IMR-90 (cell line): ENCODE results near the gene ACRBP. TPM values are rescaled to one million over a fixed set of nuclear protein-coding genes. Genes with fewer than 3 reads are reported as not detected.

Experiments
- ATAC-seq: fragments of 200-7000 bp; cut with Tn5 transposase; 2 replicates; pipeline ENCODE4 v1.9.1; 2020; ENCODE audit warnings: low read depth, mild to moderate bottlenecking, moderate library complexity
- BruUV-seq: library from RNA; stranded (reverse); fragments of 400-500 nt; replicated peaks from 2 replicates; lab custom pipeline; 2021; lab: Mats Ljungman, UMichigan
- CTCF ChIA-PET: fragments of 300-600 bp; formaldehyde crosslinking; extraction: SDS; loops from one replicate; lab custom pipeline; 2021; ENCODE audit warnings: antibody characterized with exemption; lab: Yijun Ruan, JAX
- POLR2A ChIA-PET: fragments of 300-600 bp; sonication (Branson Sonifier 250); formaldehyde crosslinking; loops from one replicate; lab custom pipeline; 2022; ENCODE audit warnings: antibody characterized with exemption; ENCODE audit not compliant: unreplicated experiment; lab: Charles Lee
- DNase-seq: peaks from one replicate; pipeline ENCODE4 v3.0.0; 2013
- H2AFZ ChIP-seq: replicated peaks from 2 replicates; pipeline ENCODE3; 2013; ENCODE audit warnings: low read length, mild to moderate bottlenecking; ENCODE audit not compliant: poor library complexity
- H2AK5ac ChIP-seq: 2 replicates; pipeline ENCODE4 v1.6.1; 2013; ENCODE audit warnings: low read depth, low read length, inconsistent platforms
- H2AK9ac ChIP-seq: replicated peaks from 2 replicates; pipeline ENCODE3; 2013; ENCODE audit warnings: mild to moderate bottlenecking, low read depth, low read length, moderate library complexity; ENCODE audit not compliant: poor library complexity
- H2BK120ac ChIP-seq: 2 replicates; pipeline ENCODE4 v1.6.1; 2013; ENCODE audit warnings: low read depth, low read length, inconsistent platforms
- H2BK15ac ChIP-seq: 3 replicates; pipeline ENCODE4 v1.6.1; 2013; ENCODE audit warnings: low read depth, low read length, inconsistent platforms
- H2BK20ac ChIP-seq: 2 replicates; pipeline ENCODE4 v1.6.1; 2013; ENCODE audit warnings: low read depth, mild to moderate bottlenecking, inconsistent platforms, low read length, moderate library complexity
- H2BK5ac ChIP-seq: 2 replicates; pipeline ENCODE4 v1.6.1; 2013; ENCODE audit warnings: mild to moderate bottlenecking, low read depth, low read length, inconsistent platforms; ENCODE audit not compliant: poor library complexity, severe bottlenecking
- H3K14ac ChIP-seq: replicated peaks from 2 replicates; pipeline ENCODE4 v1.6.1; 2013; ENCODE audit warnings: low read depth, low read length, inconsistent platforms
- H3K18ac ChIP-seq: 2 replicates; pipeline ENCODE4 v1.6.1; 2013; ENCODE audit warnings: low read depth, low read length, control low read depth
- H3K23ac ChIP-seq: 2 replicates; pipeline ENCODE4 v1.6.1; 2013; ENCODE audit warnings: low read depth, low read length, inconsistent platforms
- H3K27ac ChIP-seq: 2 replicates; pipeline ENCODE4 v1.5.1; 2013; ENCODE audit warnings: mild to moderate bottlenecking, control low read depth, low read length; ENCODE audit not compliant: insufficient read depth
- H3K27me3 ChIP-seq: 2 replicates; pipeline ENCODE4 v1.6.1; 2013; ENCODE audit warnings: low read length; ENCODE audit not compliant: control insufficient read depth, insufficient read depth
- H3K36me3 ChIP-seq: 2 replicates; pipeline ENCODE4 v1.6.1; 2013; ENCODE audit warnings: low read length, mixed read lengths; ENCODE audit not compliant: control insufficient read depth, insufficient read depth
- H3K4ac ChIP-seq: 2 replicates; pipeline ENCODE4 v1.6.1; 2013; ENCODE audit warnings: low read depth, low read length, inconsistent platforms
- H3K4me1 ChIP-seq: 2 replicates; pipeline ENCODE4 v1.6.1; 2013; ENCODE audit warnings: low read length, mixed read lengths; ENCODE audit not compliant: control insufficient read depth, insufficient read depth
- H3K4me2 ChIP-seq: 2 replicates; pipeline ENCODE4 v1.6.1; 2013; ENCODE audit warnings: low read depth, mild to moderate bottlenecking, control low read depth, low read length, moderate library complexity
- H3K4me3 ChIP-seq: 2 replicates; pipeline ENCODE4 v1.5.1; 2013; ENCODE audit warnings: low read depth, mild to moderate bottlenecking, control low read depth, low read length, moderate library complexity; ENCODE audit not compliant: insufficient read depth
- H3K56ac ChIP-seq: 2 replicates; pipeline ENCODE4 v1.6.1; 2013; ENCODE audit warnings: low read length, inconsistent platforms; ENCODE audit not compliant: insufficient read depth; ENCODE audit errors: extremely low read depth
- H3K79me1 ChIP-seq, 2 experiments: 2 replicates each; pipeline ENCODE4 v1.6.1; 2013; ENCODE audit warnings: low read length in 2 of 2, inconsistent platforms in 1 of 2, low read depth in 1 of 2
- H3K9ac ChIP-seq: 2 replicates; pipeline ENCODE4 v1.6.1; 2013; ENCODE audit warnings: low read depth, low read length, control low read depth
- H3K9me1 ChIP-seq: 2 replicates; pipeline ENCODE4 v1.6.1; 2013; ENCODE audit warnings: low read length, inconsistent platforms; ENCODE audit not compliant: insufficient read depth
- H3K9me3 ChIP-seq: 2 replicates; pipeline ENCODE4 v1.6.1; 2013; ENCODE audit warnings: low read length; ENCODE audit not compliant: control insufficient read depth, insufficient read depth
- H4K20me1 ChIP-seq: 2 replicates; pipeline ENCODE4 v1.6.1; 2013; ENCODE audit warnings: low read length, inconsistent platforms; ENCODE audit not compliant: insufficient read depth
- H4K5ac ChIP-seq: 2 replicates; pipeline ENCODE4 v1.6.1; 2013; ENCODE audit warnings: mild to moderate bottlenecking, low read depth, low read length, control low read depth
- H4K8ac ChIP-seq, 2 experiments: 2 replicates each; pipeline ENCODE4 v1.6.1; 2013; ENCODE audit warnings: low read depth in 2 of 2, low read length in 2 of 2, control low read depth in 1 of 2, inconsistent platforms in 1 of 2
- H4K91ac ChIP-seq: 2 replicates; pipeline ENCODE4 v1.6.1; 2013; ENCODE audit warnings: low read depth, low read length, inconsistent platforms; ENCODE audit not compliant: insufficient read depth
- FOS ChIP-seq: fragments of 150-350 bp; IDR thresholded peaks from 2 replicates; pipeline ENCODE4 v1.6.1; 2016; ENCODE audit warnings: low read depth, low read length
- WGBS, 2 experiments: methylation state at CpG; one replicate each; pipeline versions ENCODE4 v1.1.5 to v1.1.7; 2013; ENCODE audit warnings: missing lambda C conversion rate in 2 of 2; ENCODE audit not compliant: insufficient read length in 1 of 2; ENCODE audit errors: extremely low coverage in 2 of 2; 5-methylcytosine and 5-hydroxymethylcytosine counted together
- dilution Hi-C: fragments of 300-500 bp; cut with HindIII; formaldehyde crosslinking; loops from one replicate; pipeline ENCODE4 v1.14.3; 2018; ENCODE audit warnings: low sequenced_read_pairs; ENCODE audit not compliant: unreplicated experiment
- in situ Hi-C: fragments of 300-500 bp; cut with MboI; formaldehyde crosslinking; loops from 3 replicates; pipeline ENCODE4 v1.14.3; 2019; ENCODE audit warnings: low sequenced_read_pairs, inconsistent platforms, mixed read lengths
- intact Hi-C: fragments of 100-400 bp; cut with micrococcal nuclease; formaldehyde crosslinking; loops from 2 replicates; pipeline ENCODE4 v1.10.0; 2022
- polyA plus RNA-seq, 3 experiments: library from polyadenylated mRNA; depleted of rRNA; stranded (reverse); fragments of >200 nt; gene quantifications; 2 replicates each; pipeline ENCODE4 v1.2.3, GENCODE V29; 2012; ENCODE audit warnings: low replicate concordance in 1 of 3
- total RNA-seq: library from RNA; depleted of rRNA; stranded (reverse); fragments of >200 nt; gene quantifications from 2 replicates; pipeline ENCODE4 v1.2.3, GENCODE V29; 2012
- TF ChIP-seq, protein P1 (sequence below): conservative IDR thresholded peaks from 2 replicates; pipeline ENCODE4 v1.5.1; 2012; ENCODE audit warnings: mild to moderate bottlenecking, low read depth, low read length, improper control_type of control experiment

Gene ACRBP
- total and polyA plus RNA-seq, 2 of the 4 experiments (the other 2 are of a cell fraction): 0.38 TPM; not detected in 1

DNA sequence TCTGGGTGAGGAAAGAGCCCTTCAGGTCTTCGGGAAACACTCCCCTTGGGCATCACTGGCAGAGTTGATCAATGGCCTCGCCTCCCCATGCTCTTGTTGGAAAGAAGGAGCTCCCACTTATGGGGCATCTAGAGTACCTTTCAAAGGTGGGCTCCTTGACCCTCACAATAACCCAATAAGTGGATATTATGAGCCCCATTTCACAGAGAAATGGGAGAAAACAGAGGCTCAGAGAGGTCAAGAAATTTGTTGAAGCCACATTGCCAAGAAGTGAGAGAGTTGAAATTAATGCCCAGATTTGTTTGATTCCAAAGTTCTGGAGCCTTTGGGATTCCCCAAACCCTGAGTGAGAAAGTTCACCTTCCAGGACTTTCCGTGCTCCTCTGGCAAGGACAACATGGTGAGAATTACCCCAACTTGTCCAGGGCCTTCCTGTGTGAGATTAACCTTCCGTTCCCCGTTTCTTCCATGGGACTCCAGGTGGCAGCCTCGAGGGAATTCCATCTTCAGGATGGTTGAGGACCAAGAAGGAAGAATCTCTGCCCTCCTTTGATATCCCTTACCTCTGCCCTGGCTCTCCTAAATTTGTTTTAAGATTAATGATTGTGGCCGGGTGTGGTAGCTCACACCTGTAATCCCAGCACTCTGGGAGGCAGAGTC lies 32.6 kb downstream of the ACRBP start:
- peak overlapping the region; percentile 72; the same call in 1 of the 2 replicates for H2AK5ac ChIP-seq
- DNase-seq (no peak), ATAC-seq (no peak)
- TF ChIP-seq, protein P1, sequence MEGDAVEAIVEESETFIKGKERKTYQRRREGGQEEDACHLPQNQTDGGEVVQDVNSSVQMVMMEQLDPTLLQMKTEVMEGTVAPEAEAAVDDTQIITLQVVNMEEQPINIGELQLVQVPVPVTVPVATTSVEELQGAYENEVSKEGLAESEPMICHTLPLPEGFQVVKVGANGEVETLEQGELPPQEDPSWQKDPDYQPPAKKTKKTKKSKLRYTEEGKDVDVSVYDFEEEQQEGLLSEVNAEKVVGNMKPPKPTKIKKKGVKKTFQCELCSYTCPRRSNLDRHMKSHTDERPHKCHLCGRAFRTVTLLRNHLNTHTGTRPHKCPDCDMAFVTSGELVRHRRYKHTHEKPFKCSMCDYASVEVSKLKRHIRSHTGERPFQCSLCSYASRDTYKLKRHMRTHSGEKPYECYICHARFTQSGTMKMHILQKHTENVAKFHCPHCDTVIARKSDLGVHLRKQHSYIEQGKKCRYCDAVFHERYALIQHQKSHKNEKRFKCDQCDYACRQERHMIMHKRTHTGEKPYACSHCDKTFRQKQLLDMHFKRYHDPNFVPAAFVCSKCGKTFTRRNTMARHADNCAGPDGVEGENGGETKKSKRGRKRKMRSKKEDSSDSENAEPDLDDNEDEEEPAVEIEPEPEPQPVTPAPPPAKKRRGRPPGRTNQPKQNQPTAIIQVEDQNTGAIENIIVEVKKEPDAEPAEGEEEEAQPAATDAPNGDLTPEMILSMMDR: peak; percentile 10; the same call in 1 of the 2 replicates
- TF ChIP-seq FOS: no peak
- peaks cover 0 to 7% of the 10 kb centered on the region in 2 experiments; a peak in 1 of 4 replicates for H3K79me1 ChIP-seq
- H3K14ac ChIP-seq: peak overlapping the region; percentile 92
- H2AFZ ChIP-seq: peak overlapping the region; percentile 94
- peak overlapping the region; percentile 96 for H4K5ac ChIP-seq
- peak overlapping the region; percentile 37 for H3K9ac ChIP-seq
- H3K4ac ChIP-seq: peak overlapping the region; percentile 95
- H2BK120ac ChIP-seq: peak overlapping the region; percentile 91
- H3K4me2 ChIP-seq: peak overlapping the region; percentile 44
- WGBS, 2 experiments: no CpG with 5 or more reads among the region's 7 CpGs
- H4K8ac ChIP-seq: peak overlapping the region; percentile 90 to 96
- peak overlapping the region; percentile 33; the same call in 1 of the 2 replicates for H3K56ac ChIP-seq
- ChIA-PET CTCF (interaction anchor here (1.0 kb wide), 1 partner anchor 16 kb away, joined by 4 read pairs; no protein-coding TSS in a partner anchor), POLR2A (interaction anchor here (1.1 kb wide), 1 partner anchor 75 kb away, joined by 8 read pairs; no protein-coding TSS in a partner anchor)
- peak overlapping the region; percentile 93 for H4K91ac ChIP-seq
- H2BK20ac ChIP-seq: peak overlapping the region; percentile 54
- intact Hi-C loops (loop anchor here (5.0 to 10.0 kb wide), 2 partner anchors 48 to 150 kb away; partner anchors contain the start of genes ING4 and PTMS), dilution Hi-C loops (no loop called here), in situ Hi-C loops (loop anchor here (10.0 kb wide), 1 partner anchor 210 kb away; the partner anchor contains the start of genes GPR162 and P3H3)
- peak overlapping the region; percentile 91 for H2BK5ac ChIP-seq
- H3K4me1 ChIP-seq: peaks cover 23% of the 10 kb centered on the region
- no TSS peak for BruUV-seq
- no peaks in the 10 kb centered on the region for H3K36me3 ChIP-seq
- H4K20me1 ChIP-seq: no peaks in the 10 kb centered on the region
- peak overlapping the region; percentile 75 for H2AK9ac ChIP-seq
- peak overlapping the region; percentile 88 for H3K27ac ChIP-seq
- H2BK15ac ChIP-seq: peak overlapping the region; percentile 48; the same call in 2 of the 3 replicates
- H3K23ac ChIP-seq: peak overlapping the region; percentile 61; the same call in 1 of the 2 replicates
- H3K18ac ChIP-seq: peak overlapping the region; percentile 65
- H3K4me3 ChIP-seq: no peak overlapping the region
- no peaks in the 10 kb centered on the region for H3K27me3 ChIP-seq
- no peaks in the 10 kb centered on the region for H3K9me3 ChIP-seq
- peaks cover 24% of the 10 kb centered on the region for H3K9me1 ChIP-seq
